A673 (cell line): ENCODE results near the gene BHLHA15. TPM values are rescaled to one million over a fixed set of nuclear protein-coding genes. Genes with fewer than 3 reads are reported as not detected.

Experiments
- BruUV-seq: library from RNA; stranded (reverse); fragments of 400-500 nt; replicated peaks from 2 replicates; lab custom pipeline; 2021; lab: Mats Ljungman, UMichigan
- CTCF ChIA-PET: fragments of 300-600 bp; sonication (Branson Sonifier 250); formaldehyde crosslinking; loops from one replicate; lab custom pipeline; 2022; ENCODE audit warnings: antibody characterized with exemption; lab: Charles Lee
- POLR2A ChIA-PET: fragments of 300-600 bp; sonication (Branson Sonifier 250); formaldehyde crosslinking; loops from one replicate; lab custom pipeline; 2022; ENCODE audit warnings: antibody characterized with exemption; ENCODE audit not compliant: low non-redundant PET; lab: Charles Lee
- DNase-seq: peaks from one replicate; pipeline ENCODE4 v3.0.0-alpha.2; 2015; ENCODE audit warnings: low spot score
- H3K27ac ChIP-seq: fragments of 200-600 bp; sonication (generic); 2 replicates; pipeline ENCODE4 v1.5.1; 2016; ENCODE audit warnings: mixed run types, low read depth, mild to moderate bottlenecking, mixed read lengths, antibody characterized with exemption, low read length; ENCODE audit not compliant: poor library complexity, severe bottlenecking
- H3K27me3 ChIP-seq: fragments of 200-600 bp; sonication (generic); replicated peaks from 2 replicates; pipeline ENCODE4 v1.6.1; 2017; ENCODE audit warnings: mixed run types, low read depth, mild to moderate bottlenecking, mixed read lengths, antibody characterized with exemption, low read length; ENCODE audit not compliant: insufficient read depth, poor library complexity
- H3K36me3 ChIP-seq: fragments of 200-600 bp; sonication (generic); 2 replicates; pipeline ENCODE4 v1.6.1; 2016; ENCODE audit warnings: mixed run types, mild to moderate bottlenecking, mixed read lengths, antibody characterized with exemption, low read length; ENCODE audit not compliant: insufficient read depth, poor library complexity, severe bottlenecking
- H3K4me1 ChIP-seq: fragments of 200-600 bp; sonication (generic); 2 replicates; pipeline ENCODE4 v1.6.1; 2017; ENCODE audit warnings: mixed run types, mild to moderate bottlenecking, mixed read lengths, antibody characterized with exemption, low read length; ENCODE audit not compliant: insufficient read depth, poor library complexity, severe bottlenecking
- H3K4me3 ChIP-seq: fragments of 200-600 bp; sonication (generic); 2 replicates; pipeline ENCODE4 v1.5.1; 2016; ENCODE audit warnings: low read depth, mixed run types, mild to moderate bottlenecking, mixed read lengths, low read length; ENCODE audit not compliant: poor library complexity, severe bottlenecking
- H3K9me3 ChIP-seq: fragments of 200-600 bp; sonication (generic); 2 replicates; pipeline ENCODE4 v1.6.1; 2016; ENCODE audit warnings: mixed run types, low read depth, mild to moderate bottlenecking, mixed read lengths, antibody characterized with exemption, low read length; ENCODE audit not compliant: poor library complexity, severe bottlenecking
- CTCF ChIP-seq: fragments of 300-800, 200-600 bp; sonication (generic); conservative IDR thresholded peaks from 2 replicates; pipeline ENCODE4 v1.5.1; 2017; ENCODE audit warnings: low read depth, mild to moderate bottlenecking, antibody characterized with exemption, low read length, moderate library complexity, mixed read lengths
- EZH2 ChIP-seq: fragments of 200-600 bp; sonication (generic); IDR thresholded peaks from 2 replicates; pipeline ENCODE4 v1.6.1; 2017; ENCODE audit warnings: borderline replicate concordance, low read depth, mild to moderate bottlenecking, mixed read lengths, antibody characterized with exemption, low read length; ENCODE audit not compliant: poor library complexity, severe bottlenecking
- intact Hi-C: fragments of 100-400 bp; cut with micrococcal nuclease; formaldehyde crosslinking; loops from one replicate; pipeline ENCODE4 v1.10.0; 2022; ENCODE audit not compliant: unreplicated experiment
- total RNA-seq: library from RNA; stranded (reverse); gene quantifications from 2 replicates; pipeline ENCODE4 v1.2.3, GENCODE V29; 2021

Gene BHLHA15
- total RNA-seq, 1 experiment from 2014 or later, result 0.64 TPM

GRCh38 chr7:98186452-98187137 is 24.6 kb upstream of the BHLHA15 start:
- intact Hi-C loops, result no loop called here
- H3K9me3 ChIP-seq, result no peaks in the 10 kb centered on the region
- H3K27ac ChIP-seq, result no peak overlapping the region
- no peaks in the 10 kb centered on the region for H3K4me1 ChIP-seq
- ChIA-PET POLR2A (no interaction called here), CTCF (no interaction called here)
- TF ChIP-seq CTCF, result no peak
- no peak for TF ChIP-seq EZH2
- no TSS peak for BruUV-seq
- H3K27me3 ChIP-seq, result no peaks in the 10 kb centered on the region
- peaks cover under 1% of the 10 kb centered on the region for H3K36me3 ChIP-seq
- H3K4me3 ChIP-seq, result no peak overlapping the region
- DNase-seq, result no peak

GRCh38 chr7:98187138-98187502 is 24.1 kb upstream of the BHLHA15 start:
- Histone ChIP-seq H3K4me1 (no peaks in the 10 kb centered on the region), H3K36me3 (peaks cover 4% of the 10 kb centered on the region), H3K4me3 (no peak overlapping the region), H3K9me3 (no peaks in the 10 kb centered on the region), H3K27me3 (no peaks in the 10 kb centered on the region), H3K27ac (no peak overlapping the region)
- intact Hi-C loops, result no loop called here
- no TSS peak for BruUV-seq
- CTCF ChIA-PET, result no interaction called here
- TF ChIP-seq EZH2 (no peak), CTCF (no peak)
- DNase-seq, result no peak
- POLR2A ChIA-PET, result no interaction called here

- no peak overlapping the region for H3K4me3 ChIP-seq
- no peaks in the 10 kb centered on the region for H3K4me1 ChIP-seq
- no peaks in the 10 kb centered on the region for H3K9me3 ChIP-seq
- no TSS peak for BruUV-seq
- DNase-seq, result no peak
- H3K36me3 ChIP-seq, result peaks cover 16% of the 10 kb centered on the region
- H3K27ac ChIP-seq, result no peak overlapping the region
- intact Hi-C loops, result no loop called here
- TF ChIP-seq EZH2 (no peak), CTCF (no peak)
- ChIA-PET CTCF (no interaction called here), POLR2A (no interaction called here)
- no peaks in the 10 kb centered on the region for H3K27me3 ChIP-seq
These were observed 21.7 kb upstream of the BHLHA15 start for GRCh38 chr7:98189559-98189958.
